HPDE6-E6E7 (cell line): ENCODE measurements around the gene PRKAR2A.
"Not testable (repeated sequence)": the region's sequence is repeated elsewhere in the genome, so short reads cannot be mapped to it uniquely, and the experiment has no call there.

ENCODE experiments used
- DNase-seq: peaks from one replicate; pipeline ENCODE4 v3.0.0; 2011; ENCODE audit warnings: missing footprints; ENCODE audit errors: extremely low spot score

The PRKAR2A gene

GRCh38 chr3:48782046-48782445 lies 65.6 kb downstream of the PRKAR2A start:
- no peak for DNase-seq

DNA sequence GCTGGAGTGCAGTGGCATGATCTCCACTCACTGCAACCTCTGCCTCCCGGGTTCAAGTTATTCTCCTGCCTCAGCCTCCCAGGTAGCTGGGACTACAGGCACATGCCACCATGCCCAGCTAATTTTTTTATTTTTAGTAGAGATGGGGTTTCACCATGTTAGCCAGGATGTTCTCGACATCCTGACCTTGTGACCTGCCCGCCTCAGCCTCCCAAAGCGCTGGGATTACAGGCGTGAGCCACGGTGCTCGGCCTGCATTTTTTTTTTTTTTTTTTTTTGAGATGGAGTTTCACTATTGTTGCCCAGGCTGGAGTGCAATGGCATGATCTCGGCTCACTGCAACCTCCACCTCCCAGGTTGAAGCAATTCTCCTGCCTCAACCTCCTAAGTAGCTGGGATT lies 69.1 kb downstream of the PRKAR2A start:
- not testable (repeated sequence) for DNase-seq

- no peak for DNase-seq
Measured at GRCh38 chr3:48776854-48777253, 70.8 kb downstream of the PRKAR2A start.

DNA sequence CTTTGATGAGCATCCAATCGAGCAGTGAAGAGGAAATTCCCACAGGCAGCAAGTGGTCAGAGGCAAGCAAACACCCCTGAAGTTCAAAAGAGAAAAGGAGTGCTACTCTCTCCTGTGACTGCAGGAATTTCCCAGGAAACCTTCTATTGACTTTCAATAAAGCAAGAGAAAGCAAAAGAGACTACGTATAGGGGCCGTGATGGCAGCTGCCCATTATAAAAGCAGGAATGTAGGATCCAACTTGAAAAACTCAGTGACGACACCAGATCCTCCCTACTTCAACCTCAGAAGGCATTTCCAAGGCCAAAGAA lies 77.5 kb downstream of the PRKAR2A start:
- no peak for DNase-seq

DNA sequence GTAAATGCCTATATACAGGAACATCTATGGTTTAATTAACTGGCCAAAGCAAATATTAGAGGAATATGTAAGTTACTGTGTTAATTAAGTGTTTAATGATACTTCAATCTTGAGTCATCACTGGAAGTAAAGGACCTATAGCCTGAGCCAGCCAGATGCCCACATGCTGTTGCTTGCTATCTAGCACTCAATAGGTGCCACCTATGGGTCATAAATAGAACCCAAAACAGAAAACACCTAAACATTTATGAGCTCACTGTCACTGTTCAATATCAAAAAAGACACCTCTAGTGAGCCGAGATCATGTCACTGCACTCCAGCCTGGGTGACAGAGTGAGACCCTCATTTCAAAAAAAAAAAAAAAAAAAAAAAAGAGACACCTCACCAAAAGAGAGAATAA lies 82.3 kb downstream of the PRKAR2A start:
- no peak for DNase-seq

GRCh38 chr3:48762816-48763215 lies 84.9 kb downstream of the PRKAR2A start:
- DNase-seq, result no peak

- DNase-seq, result not testable (repeated sequence)
Measured at GRCh38 chr3:48759991-48760540, 87.6 kb downstream of the PRKAR2A start.

DNA sequence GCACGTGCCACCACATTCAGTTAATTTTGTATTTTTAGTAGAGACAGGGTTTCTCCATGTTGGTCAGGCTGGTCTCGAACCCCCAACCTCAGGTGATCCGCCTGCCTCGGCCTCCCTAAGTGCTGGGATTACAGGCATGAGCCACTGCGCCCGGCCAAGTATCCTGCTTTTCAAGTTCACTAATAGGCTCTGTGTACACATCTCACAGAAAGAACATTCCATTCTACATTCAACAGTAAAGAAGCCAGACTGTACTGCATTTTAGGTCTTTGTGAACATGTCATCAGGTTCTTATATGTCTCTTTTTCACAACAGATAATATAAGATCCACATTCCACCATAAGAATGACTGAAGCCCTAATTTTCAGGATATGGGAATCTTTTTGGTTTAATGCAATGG lies 88.1 kb downstream of the PRKAR2A start:
- not testable (repeated sequence) for DNase-seq

DNA sequence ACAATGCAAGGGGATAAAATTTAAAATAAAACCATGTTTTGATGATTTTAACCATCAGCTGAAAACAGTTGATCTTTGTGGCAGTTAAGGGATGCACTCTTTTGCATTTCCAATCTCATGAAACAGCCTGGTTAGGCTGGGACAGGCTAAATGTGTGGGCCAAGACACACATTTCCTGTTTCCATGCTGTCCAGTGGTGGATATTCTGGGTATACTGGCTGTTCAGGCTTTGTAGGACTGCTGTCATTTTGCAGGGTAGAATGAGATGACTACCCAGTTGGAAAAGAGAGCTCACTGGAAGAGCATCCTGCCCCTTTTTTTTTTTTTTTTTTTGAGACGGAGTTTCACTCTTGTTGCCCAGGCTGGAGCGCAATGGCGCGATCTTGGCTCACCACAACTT lies 88.6 kb downstream of the PRKAR2A start:
- no peak for DNase-seq

DNA sequence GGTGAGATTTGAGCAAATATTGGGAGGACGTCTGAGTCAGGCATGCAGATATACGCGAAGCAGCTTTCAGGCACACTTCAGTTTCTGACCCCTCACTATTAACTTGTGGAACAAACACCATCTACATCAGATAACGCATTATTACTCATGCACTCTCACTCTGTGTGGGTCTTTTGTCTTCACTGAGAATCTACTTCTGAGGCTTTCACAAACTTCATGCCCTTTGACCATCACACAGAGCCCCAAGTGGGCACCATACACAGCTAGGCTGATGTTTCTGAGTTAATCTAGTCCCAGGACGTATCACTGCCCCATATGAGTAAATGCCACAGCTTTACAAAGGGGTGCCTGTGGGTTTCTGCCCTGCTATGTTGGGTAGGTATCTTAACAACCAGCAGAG lies 91.0 kb downstream of the PRKAR2A start:
- no peak for DNase-seq

DNA sequence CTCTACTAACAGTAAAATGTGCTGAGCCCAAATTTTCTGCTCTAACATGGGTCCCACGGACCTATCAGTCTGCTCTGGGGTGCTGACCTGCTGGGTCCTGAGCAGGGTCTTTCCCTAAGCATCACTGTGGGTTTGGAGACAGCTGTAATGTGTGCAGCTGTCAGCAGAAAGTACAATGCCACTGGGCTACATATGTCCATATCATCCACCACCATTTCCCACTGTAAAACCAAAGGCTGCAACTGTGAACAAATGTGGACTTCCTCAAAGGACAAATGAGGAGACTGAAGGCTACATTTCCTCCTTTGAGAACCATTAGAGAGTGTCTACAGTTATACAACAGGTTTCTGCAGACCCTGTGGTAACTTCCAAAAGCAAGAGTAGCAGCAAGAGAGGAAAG lies 96.8 kb downstream of the PRKAR2A start:
- no peak for DNase-seq

- no peak for DNase-seq
Measured at GRCh38 chr3:48748754-48749153, 98.9 kb downstream of the PRKAR2A start.

- DNase-seq, result no peak
Measured at GRCh38 chr3:48747706-48748105, 100.0 kb downstream of the PRKAR2A start.

DNA sequence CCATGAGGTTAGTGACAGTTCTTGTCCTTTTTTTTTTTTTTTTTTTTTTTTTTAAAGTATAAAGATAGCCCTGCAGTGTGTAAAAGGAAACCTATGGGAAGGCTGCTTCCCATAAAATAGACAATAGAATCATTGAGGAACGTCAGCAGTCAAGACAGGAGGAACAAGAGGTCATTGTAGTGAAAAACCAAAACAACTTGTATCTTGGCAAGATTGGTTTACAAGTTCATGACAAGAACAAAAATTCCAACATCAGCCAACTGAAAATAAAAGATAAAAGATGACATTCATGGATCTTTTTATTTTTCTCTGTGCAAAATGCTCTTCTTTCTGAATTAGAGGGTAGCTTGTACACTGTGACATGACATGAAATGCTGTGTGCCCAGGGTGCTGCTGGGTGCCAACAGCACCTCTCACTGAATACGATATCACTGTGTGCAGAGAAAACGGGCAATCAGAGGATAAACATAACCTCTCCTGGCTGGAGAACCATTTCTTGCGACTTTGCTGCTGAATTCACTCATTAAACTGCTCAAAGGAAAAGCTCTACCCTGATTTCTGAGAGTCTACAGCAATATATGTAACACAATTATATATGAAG lies 100.6 kb downstream of the PRKAR2A start:
- no peak for DNase-seq

DNA sequence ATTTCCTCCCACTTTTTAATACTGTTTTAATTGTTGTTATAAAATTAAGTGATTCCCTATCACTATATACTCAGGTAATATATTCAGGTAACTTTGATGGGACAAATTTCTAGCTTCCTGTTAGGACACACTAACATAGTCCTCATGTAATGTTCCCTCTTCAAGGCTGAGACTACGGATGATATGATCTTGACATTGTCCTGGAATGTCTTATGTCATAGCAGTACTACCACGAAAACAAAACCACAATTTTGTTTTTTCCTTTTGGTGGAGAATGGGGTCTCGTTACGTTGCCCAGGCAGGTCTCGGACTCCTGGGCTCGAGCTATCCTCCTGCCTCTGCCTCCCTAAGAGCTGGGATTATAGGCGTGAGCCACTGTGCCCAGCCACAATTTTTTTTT lies 103.9 kb downstream of the PRKAR2A start:
- no peak for DNase-seq

GRCh38 chr3:48741226-48741625 lies 106.4 kb downstream of the PRKAR2A start:
- not testable (repeated sequence) for DNase-seq

GRCh38 chr3:48739955-48740823 lies 107.5 kb downstream of the PRKAR2A start:
- DNase-seq, result peak; percentile 26

DNA sequence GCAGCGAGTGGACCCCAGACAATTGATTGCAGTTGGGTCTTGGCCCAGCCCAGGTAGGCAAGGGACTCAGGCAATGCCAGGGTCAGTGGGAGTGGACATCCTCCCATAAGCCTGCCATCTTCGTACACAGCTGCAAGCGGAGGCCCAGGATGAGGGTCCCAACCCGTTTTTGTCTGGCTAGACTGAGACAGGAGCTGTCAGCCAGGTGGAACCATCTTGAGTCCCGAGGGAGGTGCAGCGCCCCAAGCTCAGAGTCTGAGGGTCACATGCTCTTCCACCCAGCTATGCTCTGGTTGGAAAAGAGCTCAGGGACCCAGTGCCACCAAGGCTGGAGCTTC lies 108.1 kb downstream of the PRKAR2A start:
- DNase-seq, result no peak

DNA sequence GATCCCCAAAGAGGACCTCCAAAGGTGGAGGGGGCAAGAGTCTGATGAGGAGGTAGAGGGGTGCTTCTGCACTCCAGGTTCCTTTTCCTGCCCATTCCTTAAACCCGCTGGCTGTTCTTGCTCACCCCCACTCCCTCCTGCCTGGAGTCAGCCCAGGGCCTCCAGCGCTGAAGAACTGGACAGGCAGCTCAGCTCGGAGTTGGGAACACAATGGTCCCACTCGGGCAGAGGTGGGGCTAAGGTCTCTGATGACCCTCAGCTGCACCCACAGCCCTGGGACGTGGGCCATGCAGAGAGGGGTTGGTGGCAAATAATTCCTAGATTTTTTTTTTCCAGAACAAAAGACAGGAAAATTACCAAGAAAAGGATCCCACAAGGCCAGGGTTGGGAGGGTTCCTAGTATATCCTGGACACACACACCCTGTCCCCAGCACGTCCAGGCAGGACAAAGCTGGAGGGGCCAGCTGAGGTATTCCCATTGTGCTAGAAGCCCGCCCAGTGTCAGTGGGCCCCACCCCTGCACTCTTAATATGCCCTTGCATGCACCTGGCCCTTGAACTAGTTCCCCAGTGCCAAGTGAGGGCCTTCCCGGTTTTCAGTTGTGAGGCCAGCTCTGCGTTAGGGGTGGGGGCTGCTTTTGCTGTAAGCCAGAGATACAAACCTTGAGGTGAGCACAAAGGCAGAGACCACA lies 108.6 kb downstream of the PRKAR2A start:
- no peak for DNase-seq

GRCh38 chr3:48738144-48738536 lies 109.5 kb downstream of the PRKAR2A start:
- DNase-seq, result no peak

DNA sequence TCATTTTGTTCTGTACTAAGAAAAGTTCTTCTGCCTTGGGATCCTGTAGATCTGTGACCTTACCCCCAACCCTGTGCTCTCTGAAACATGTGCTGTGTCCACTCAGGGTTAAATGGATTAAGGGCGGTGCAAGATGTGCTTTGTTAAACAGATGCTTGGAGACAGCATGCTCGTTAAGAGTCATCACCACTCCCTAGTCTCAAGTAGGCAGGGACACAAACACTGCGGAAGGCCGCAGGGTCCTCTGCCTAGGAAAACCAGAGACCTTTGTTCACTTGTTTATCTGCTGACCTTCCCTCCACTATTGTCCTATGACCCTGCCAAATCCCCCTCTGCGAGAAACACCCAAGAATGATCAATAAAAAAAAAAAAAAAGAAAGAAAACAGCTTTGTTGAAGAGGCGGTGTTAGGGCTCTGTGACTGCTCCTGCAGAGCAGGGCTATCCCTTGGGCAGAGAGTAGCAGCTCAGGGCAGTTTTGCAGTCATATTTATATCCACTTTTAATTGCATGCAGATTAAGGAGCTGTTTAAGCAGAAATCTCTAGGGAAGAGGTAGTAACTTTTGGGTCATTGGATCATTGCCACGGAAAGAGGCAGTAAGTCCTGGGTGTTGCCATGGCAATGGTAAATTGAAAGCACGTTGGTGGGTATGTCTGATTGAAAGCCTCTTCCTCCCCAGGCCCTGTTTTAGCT lies 112.5 kb downstream of the PRKAR2A start:
- not testable (repeated sequence) for DNase-seq

- not testable (repeated sequence) for DNase-seq
Measured at GRCh38 chr3:48734541-48734940, 113.1 kb downstream of the PRKAR2A start.
